ENCODE results near the gene RANBP17.

- TF ChIP-seq, protein P1, sequence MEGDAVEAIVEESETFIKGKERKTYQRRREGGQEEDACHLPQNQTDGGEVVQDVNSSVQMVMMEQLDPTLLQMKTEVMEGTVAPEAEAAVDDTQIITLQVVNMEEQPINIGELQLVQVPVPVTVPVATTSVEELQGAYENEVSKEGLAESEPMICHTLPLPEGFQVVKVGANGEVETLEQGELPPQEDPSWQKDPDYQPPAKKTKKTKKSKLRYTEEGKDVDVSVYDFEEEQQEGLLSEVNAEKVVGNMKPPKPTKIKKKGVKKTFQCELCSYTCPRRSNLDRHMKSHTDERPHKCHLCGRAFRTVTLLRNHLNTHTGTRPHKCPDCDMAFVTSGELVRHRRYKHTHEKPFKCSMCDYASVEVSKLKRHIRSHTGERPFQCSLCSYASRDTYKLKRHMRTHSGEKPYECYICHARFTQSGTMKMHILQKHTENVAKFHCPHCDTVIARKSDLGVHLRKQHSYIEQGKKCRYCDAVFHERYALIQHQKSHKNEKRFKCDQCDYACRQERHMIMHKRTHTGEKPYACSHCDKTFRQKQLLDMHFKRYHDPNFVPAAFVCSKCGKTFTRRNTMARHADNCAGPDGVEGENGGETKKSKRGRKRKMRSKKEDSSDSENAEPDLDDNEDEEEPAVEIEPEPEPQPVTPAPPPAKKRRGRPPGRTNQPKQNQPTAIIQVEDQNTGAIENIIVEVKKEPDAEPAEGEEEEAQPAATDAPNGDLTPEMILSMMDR (conservative IDR thresholded peaks at IDR 0.05; ENCODE audit: low read depth, low read length), result no peak
- no peak for TF ChIP-seq EZH2 (IDR thresholded peaks at IDR 0.05; ENCODE audit: borderline replicate concordance, low read depth, low read length, poor library complexity, severe bottlenecking)
Observed at GRCh38 chr5:171321447-171321846, 459.6 kb downstream of the RANBP17 start.

Data from A673 (cell line).